ENCODE measurements around the gene PRIM1.

- TF ChIP-seq, protein P1, sequence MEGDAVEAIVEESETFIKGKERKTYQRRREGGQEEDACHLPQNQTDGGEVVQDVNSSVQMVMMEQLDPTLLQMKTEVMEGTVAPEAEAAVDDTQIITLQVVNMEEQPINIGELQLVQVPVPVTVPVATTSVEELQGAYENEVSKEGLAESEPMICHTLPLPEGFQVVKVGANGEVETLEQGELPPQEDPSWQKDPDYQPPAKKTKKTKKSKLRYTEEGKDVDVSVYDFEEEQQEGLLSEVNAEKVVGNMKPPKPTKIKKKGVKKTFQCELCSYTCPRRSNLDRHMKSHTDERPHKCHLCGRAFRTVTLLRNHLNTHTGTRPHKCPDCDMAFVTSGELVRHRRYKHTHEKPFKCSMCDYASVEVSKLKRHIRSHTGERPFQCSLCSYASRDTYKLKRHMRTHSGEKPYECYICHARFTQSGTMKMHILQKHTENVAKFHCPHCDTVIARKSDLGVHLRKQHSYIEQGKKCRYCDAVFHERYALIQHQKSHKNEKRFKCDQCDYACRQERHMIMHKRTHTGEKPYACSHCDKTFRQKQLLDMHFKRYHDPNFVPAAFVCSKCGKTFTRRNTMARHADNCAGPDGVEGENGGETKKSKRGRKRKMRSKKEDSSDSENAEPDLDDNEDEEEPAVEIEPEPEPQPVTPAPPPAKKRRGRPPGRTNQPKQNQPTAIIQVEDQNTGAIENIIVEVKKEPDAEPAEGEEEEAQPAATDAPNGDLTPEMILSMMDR (IDR thresholded peaks at IDR 0.05 in 8 of 11, conservative IDR thresholded peaks at IDR 0.05 in 3 of 11) = no peak
- no peak for TF ChIP-seq POLR2A (IDR thresholded peaks at IDR 0.05)
These were observed 23.5 kb upstream of the PRIM1 start for GRCh38 chr12:56775638-56776037.

All from spleen (tissue), 7 donors.